Measurements from ENCODE around the gene TSPAN11. TPM values are rescaled to one million over a fixed set of nuclear protein-coding genes. Genes with fewer than 3 reads are reported as not detected.

TSPAN11 gene
- total RNA-seq, 2 donors from 2014 or later: 2.5 to 4.1 TPM

DNA sequence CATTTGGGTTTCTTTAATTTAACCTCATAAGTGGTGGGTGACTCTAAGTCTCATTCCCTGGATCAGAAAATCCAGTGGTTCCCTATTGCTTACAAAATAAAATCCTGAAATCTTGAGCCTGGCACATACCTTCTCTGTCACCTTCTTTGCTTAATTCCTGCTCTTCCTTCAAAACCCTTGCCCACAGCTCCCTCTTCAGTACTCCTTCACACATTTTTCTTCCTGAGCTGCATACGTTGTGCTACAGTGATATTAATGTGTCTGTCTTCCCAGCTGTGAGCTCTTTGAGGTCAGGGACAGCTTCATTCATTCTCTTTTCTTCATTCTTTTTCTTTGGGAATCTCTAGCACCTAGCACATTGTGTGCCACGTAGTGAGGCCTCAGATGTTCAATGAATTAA, 9.5 kb downstream of the TSPAN11 start:
- Histone ChIP-seq H3K4me1 (no peaks in the 10 kb centered on the region), H3K36me3 (no peaks in the 10 kb centered on the region), H3K27ac (no peak overlapping the region), H3K9me3 (peaks cover 0 to 4% of the 10 kb centered on the region in 2 donors), H3K4me3 (no peak overlapping the region), H3K27me3 (no peaks in the 10 kb centered on the region)
- DNase-seq (ENCODE audit: low spot score): no peak
- TF ChIP-seq, protein P1, sequence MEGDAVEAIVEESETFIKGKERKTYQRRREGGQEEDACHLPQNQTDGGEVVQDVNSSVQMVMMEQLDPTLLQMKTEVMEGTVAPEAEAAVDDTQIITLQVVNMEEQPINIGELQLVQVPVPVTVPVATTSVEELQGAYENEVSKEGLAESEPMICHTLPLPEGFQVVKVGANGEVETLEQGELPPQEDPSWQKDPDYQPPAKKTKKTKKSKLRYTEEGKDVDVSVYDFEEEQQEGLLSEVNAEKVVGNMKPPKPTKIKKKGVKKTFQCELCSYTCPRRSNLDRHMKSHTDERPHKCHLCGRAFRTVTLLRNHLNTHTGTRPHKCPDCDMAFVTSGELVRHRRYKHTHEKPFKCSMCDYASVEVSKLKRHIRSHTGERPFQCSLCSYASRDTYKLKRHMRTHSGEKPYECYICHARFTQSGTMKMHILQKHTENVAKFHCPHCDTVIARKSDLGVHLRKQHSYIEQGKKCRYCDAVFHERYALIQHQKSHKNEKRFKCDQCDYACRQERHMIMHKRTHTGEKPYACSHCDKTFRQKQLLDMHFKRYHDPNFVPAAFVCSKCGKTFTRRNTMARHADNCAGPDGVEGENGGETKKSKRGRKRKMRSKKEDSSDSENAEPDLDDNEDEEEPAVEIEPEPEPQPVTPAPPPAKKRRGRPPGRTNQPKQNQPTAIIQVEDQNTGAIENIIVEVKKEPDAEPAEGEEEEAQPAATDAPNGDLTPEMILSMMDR (IDR thresholded peaks at IDR 0.05): no peak

- H3K36me3 ChIP-seq: no peaks in the 10 kb centered on the region
- no peaks in the 10 kb centered on the region for H3K4me1 ChIP-seq
- H3K9me3 ChIP-seq: peaks cover 0 to 4% of the 10 kb centered on the region in 2 donors
- H3K4me3 ChIP-seq: no peak overlapping the region
- no peak overlapping the region for H3K27ac ChIP-seq
- no peak for DNase-seq (ENCODE audit: low spot score)
- TF ChIP-seq, protein P1 (IDR thresholded peaks at IDR 0.05): no peak
- H3K27me3 ChIP-seq: no peaks in the 10 kb centered on the region
Observed at GRCh38 chr12:30939234-30939633, 12.7 kb downstream of the TSPAN11 start.

DNA sequence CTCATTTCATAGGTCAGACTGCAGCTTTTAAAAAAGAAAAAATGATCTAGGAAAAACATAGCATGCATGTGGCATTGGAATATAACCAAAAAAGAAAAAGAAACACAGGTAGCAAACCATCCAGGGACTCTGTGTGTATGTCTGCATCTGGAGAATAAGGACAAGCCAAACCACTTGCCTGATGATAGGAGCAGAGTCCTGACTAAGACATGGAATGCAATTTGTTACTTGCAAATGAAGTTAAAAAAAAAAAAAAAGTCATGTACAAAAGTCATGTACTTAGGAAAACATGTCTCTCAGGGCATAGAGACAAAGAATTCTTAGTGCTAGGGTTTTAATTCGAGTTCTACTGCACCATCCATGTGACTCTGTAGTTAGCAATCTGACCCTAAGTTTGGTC, 15.9 kb downstream of the TSPAN11 start:
- TF ChIP-seq, protein P1 (IDR thresholded peaks at IDR 0.05): no peak
- Histone ChIP-seq H3K4me3 (no peak overlapping the region), H3K4me1 (no peaks in the 10 kb centered on the region), H3K27me3 (no peaks in the 10 kb centered on the region), H3K36me3 (no peaks in the 10 kb centered on the region), H3K27ac (no peak overlapping the region), H3K9me3 (no peaks in the 10 kb centered on the region)
- no peak for DNase-seq (ENCODE audit: low spot score)

- no peaks in the 10 kb centered on the region for H3K9me3 ChIP-seq
- H3K27me3 ChIP-seq: no peaks in the 10 kb centered on the region
- no peaks in the 10 kb centered on the region for H3K4me1 ChIP-seq
- TF ChIP-seq, protein P1 (IDR thresholded peaks at IDR 0.05): no peak
- H3K4me3 ChIP-seq: no peak overlapping the region
- no peak for DNase-seq (ENCODE audit: low spot score)
- H3K27ac ChIP-seq: no peak overlapping the region
- H3K36me3 ChIP-seq: no peaks in the 10 kb centered on the region
Observed at GRCh38 chr12:30942936-30943335, 16.4 kb downstream of the TSPAN11 start.

GRCh38 chr12:30945443-30946164, 19.1 kb downstream of the TSPAN11 start:
- Histone ChIP-seq H3K9me3 (no peaks in the 10 kb centered on the region), H3K27me3 (no peaks in the 10 kb centered on the region), H3K4me1 (no peaks in the 10 kb centered on the region), H3K36me3 (no peaks in the 10 kb centered on the region), H3K27ac (no peak overlapping the region), H3K4me3 (no peak overlapping the region)
- TF ChIP-seq, protein P1 (IDR thresholded peaks at IDR 0.05): no peak
- no peak for DNase-seq (ENCODE audit: low spot score)

GRCh38 chr12:30952015-30952414, 25.5 kb downstream of the TSPAN11 start:
- no peaks in the 10 kb centered on the region for H3K9me3 ChIP-seq
- DNase-seq (ENCODE audit: low spot score): no peak
- H3K27me3 ChIP-seq: no peaks in the 10 kb centered on the region
- H3K36me3 ChIP-seq: no peaks in the 10 kb centered on the region
- no peak overlapping the region for H3K4me3 ChIP-seq
- peaks cover 0 to 14% of the 10 kb centered on the region in 2 donors for H3K4me1 ChIP-seq
- TF ChIP-seq, protein P1 (IDR thresholded peaks at IDR 0.05): no peak
- H3K27ac ChIP-seq: no peak overlapping the region

Measured in right atrium auricular region (tissue), 2 donors.